Panc1 (cell line): Measurements from ENCODE around the gene ARL13B.

Experiments used
- CTCF ChIP-seq: fragments of 450-650 bp; IDR thresholded peaks from 2 replicates; pipeline ENCODE4 v1.5.1; 2017; ENCODE audit warnings: mild to moderate bottlenecking
- POLR2AphosphoS5 ChIP-seq: IDR thresholded peaks from 2 replicates; pipeline ENCODE4 v1.6.1; 2012; ENCODE audit warnings: mild to moderate bottlenecking, low read depth, low read length, moderate library complexity
- REST ChIP-seq, 2 experiments: IDR thresholded peaks; 2 replicates each; pipeline ENCODE4 v1.6.1; 2011 to 2012; ENCODE audit warnings: low read depth in 2 of 2, control low read depth in 1 of 2, low read length in 1 of 2, mild to moderate bottlenecking in 1 of 2, moderate library complexity in 1 of 2; ENCODE audit not compliant: insufficient read depth in 1 of 2
- SIN3A ChIP-seq: IDR thresholded peaks from 2 replicates; pipeline ENCODE4 v1.6.1; 2012; ENCODE audit warnings: low read depth, mild to moderate bottlenecking, low read length, moderate library complexity, borderline replicate concordance; ENCODE audit not compliant: insufficient read depth

GRCh38 chr3:94066506-94067500 lies 86.8 kb downstream of the ARL13B start:
- no peak for TF ChIP-seq CTCF
- TF ChIP-seq REST (IDR thresholded peaks at IDR 0.05; ENCODE audit: insufficient read depth in 1 of 2, low read depth in 2 of 2, low read length in 1 of 2) = no peak
- TF ChIP-seq SIN3A = no peak
- no peak for TF ChIP-seq POLR2AphosphoS5
